Hepatocyte (in vitro differentiated cells): ENCODE data around the gene EGLN3. TPM values are rescaled to one million over a fixed set of nuclear protein-coding genes. Genes with fewer than 3 reads are reported as not detected.

Experiments used
- DNase-seq: peaks from one replicate; pipeline ENCODE4 v3.0.0-alpha.2; 2016; ENCODE audit warnings: low spot score
- H2AFZ ChIP-seq: fragments of 200-600 bp; sonication (generic); 2 replicates; pipeline ENCODE4 v1.6.0; 2016; ENCODE audit warnings: antibody characterized with exemption, mild to moderate bottlenecking
- H3K27ac ChIP-seq: fragments of 200-600 bp; sonication (generic); 2 replicates; pipeline ENCODE4 v1.5.1; 2016; ENCODE audit warnings: mild to moderate bottlenecking
- H3K27me3 ChIP-seq: fragments of 200-600 bp; sonication (generic); 2 replicates; pipeline ENCODE4 v1.6.1; 2016
- H3K36me3 ChIP-seq: fragments of 200-600 bp; sonication (generic); replicated peaks from 2 replicates; pipeline ENCODE4 v1.5.1; 2016; ENCODE audit warnings: low read depth; ENCODE audit not compliant: insufficient read depth
- H3K4me1 ChIP-seq: fragments of 200-600 bp; sonication (generic); 2 replicates; pipeline ENCODE4 v1.5.1; 2016; ENCODE audit warnings: mild to moderate bottlenecking, moderate library complexity; ENCODE audit not compliant: insufficient read depth
- H3K4me2 ChIP-seq: fragments of 200-600 bp; sonication (generic); 2 replicates; pipeline ENCODE4 v1.6.0; 2016
- H3K4me3 ChIP-seq: fragments of 200-600 bp; sonication (generic); 2 replicates; pipeline ENCODE4 v1.5.1; 2016; ENCODE audit warnings: mild to moderate bottlenecking
- H3K79me2 ChIP-seq: fragments of 200-600 bp; sonication (generic); 2 replicates; pipeline ENCODE4 v1.6.0; 2017; ENCODE audit warnings: mild to moderate bottlenecking
- H3K9me2 ChIP-seq: fragments of 200-600 bp; sonication (generic); replicated peaks from 2 replicates; pipeline ENCODE4 v1.6.0; 2017; ENCODE audit warnings: mild to moderate bottlenecking; ENCODE audit not compliant: insufficient read depth
- H3K9me3 ChIP-seq: fragments of 200-600 bp; sonication (generic); 2 replicates; pipeline ENCODE4 v1.5.1; 2016; ENCODE audit warnings: low read depth, mild to moderate bottlenecking
- H4K20me1 ChIP-seq: fragments of 200-600 bp; sonication (generic); 2 replicates; pipeline ENCODE4 v1.6.0; 2016; ENCODE audit warnings: mild to moderate bottlenecking; ENCODE audit not compliant: insufficient read depth, poor library complexity, severe bottlenecking
- EZH2 ChIP-seq: fragments of 200-600 bp; sonication (generic); IDR thresholded peaks from 2 replicates; pipeline ENCODE4 v1.6.1; 2016; ENCODE audit warnings: antibody characterized with exemption, mild to moderate bottlenecking, borderline replicate concordance
- EZH2phosphoT487 ChIP-seq: fragments of 200-600 bp; sonication (generic); IDR thresholded peaks from one replicate; pipeline ENCODE4 v1.6.1; 2018; ENCODE audit warnings: antibody characterized with exemption, mild to moderate bottlenecking, low read depth, moderate library complexity; ENCODE audit not compliant: unreplicated experiment, severe bottlenecking
- WGBS: methylation state at CpG from one replicate; pipeline ENCODE4 v1.1.6; 2016; ENCODE audit warnings: low lambda C conversion rate; ENCODE audit errors: missing lambda C conversion rate; 5-methylcytosine and 5-hydroxymethylcytosine counted together
- polyA plus RNA-seq: library from polyadenylated mRNA; unstranded; fragments of >200 nt; fragmentation: Nextera tagmentation; extraction: Ambion mirVana; gene quantifications from 2 replicates; pipeline ENCODE4 v1.2.1, GENCODE V29; 2016
- total RNA-seq: library from RNA; depleted of rRNA; stranded (reverse); fragments of >200 nt; gene quantifications from 2 replicates; pipeline ENCODE4 v1.2.3, GENCODE V29; 2014
- TF ChIP-seq, protein P1 (sequence below): fragments of 200-600 bp; sonication (generic); IDR thresholded peaks from 2 replicates; pipeline ENCODE4 v1.5.1; 2016; ENCODE audit warnings: antibody characterized with exemption, mild to moderate bottlenecking; ENCODE audit not compliant: poor library complexity

The EGLN3 gene
- total and polyA plus RNA-seq, 2 experiments from 2014 or later, result 11.9 to 17.2 TPM

DNA sequence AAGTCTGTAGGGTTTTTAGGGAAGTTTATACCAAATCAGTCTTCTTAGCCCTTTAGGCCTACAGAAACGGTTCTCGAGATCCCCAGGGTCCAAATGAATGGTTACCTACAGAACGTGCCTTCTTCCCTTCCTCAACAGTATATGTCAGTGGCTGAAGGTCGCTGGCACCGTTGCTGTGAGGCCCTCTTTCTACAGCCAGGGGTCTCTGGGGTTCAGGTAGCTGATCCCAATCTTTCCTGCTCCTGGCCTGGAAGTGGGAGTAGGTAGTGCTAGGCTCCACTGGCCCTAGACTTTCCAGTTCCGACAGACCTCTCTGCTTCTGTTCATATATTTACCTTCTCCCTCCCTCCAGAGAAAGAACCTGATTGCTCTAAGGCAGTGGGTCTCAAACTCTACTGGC, 6.4 kb upstream of the EGLN3 start:
- Histone ChIP-seq H3K4me1 (no peaks in the 10 kb centered on the region), H3K4me2 (no peak overlapping the region), H3K9me3 (no peaks in the 10 kb centered on the region), H3K79me2 (no peaks in the 10 kb centered on the region), H3K36me3 (no peaks in the 10 kb centered on the region), H4K20me1 (no peaks in the 10 kb centered on the region), H3K9me2 (no peaks in the 10 kb centered on the region), H2AFZ (no peak overlapping the region), H3K27ac (no peak overlapping the region), H3K4me3 (no peak overlapping the region), H3K27me3 (no peaks in the 10 kb centered on the region)
- DNase-seq, result no peak
- TF ChIP-seq EZH2, result no peak
- TF ChIP-seq, protein P1, sequence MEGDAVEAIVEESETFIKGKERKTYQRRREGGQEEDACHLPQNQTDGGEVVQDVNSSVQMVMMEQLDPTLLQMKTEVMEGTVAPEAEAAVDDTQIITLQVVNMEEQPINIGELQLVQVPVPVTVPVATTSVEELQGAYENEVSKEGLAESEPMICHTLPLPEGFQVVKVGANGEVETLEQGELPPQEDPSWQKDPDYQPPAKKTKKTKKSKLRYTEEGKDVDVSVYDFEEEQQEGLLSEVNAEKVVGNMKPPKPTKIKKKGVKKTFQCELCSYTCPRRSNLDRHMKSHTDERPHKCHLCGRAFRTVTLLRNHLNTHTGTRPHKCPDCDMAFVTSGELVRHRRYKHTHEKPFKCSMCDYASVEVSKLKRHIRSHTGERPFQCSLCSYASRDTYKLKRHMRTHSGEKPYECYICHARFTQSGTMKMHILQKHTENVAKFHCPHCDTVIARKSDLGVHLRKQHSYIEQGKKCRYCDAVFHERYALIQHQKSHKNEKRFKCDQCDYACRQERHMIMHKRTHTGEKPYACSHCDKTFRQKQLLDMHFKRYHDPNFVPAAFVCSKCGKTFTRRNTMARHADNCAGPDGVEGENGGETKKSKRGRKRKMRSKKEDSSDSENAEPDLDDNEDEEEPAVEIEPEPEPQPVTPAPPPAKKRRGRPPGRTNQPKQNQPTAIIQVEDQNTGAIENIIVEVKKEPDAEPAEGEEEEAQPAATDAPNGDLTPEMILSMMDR, result no peak
- no peak for TF ChIP-seq EZH2phosphoT487
- 93% methylated on average over 6 of the region's 6 CpGs for WGBS

DNA sequence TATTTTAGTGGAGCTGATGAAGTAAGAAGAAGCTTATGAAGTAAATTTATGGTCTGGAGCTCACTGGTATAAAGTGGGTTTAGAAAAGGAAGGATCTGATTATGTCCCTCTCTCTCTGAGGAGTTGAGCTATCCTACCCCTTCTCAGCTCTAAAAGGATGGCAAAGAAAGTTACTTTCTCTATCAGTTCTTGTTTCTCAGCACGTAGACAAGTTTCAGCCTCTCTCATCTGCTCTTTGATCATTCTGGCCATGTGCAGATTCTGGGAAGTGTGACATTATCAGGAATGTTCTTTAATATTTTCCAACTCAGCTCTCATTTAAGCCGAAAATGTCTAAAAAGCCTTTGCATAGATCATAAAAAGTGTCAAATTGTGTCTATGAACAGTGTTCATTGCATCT, 5.8 kb upstream of the EGLN3 start:
- H3K9me2 ChIP-seq, result no peaks in the 10 kb centered on the region
- no peak overlapping the region for H2AFZ ChIP-seq
- H3K4me3 ChIP-seq, result no peak overlapping the region
- no peaks in the 10 kb centered on the region for H4K20me1 ChIP-seq
- 76% methylated on average over 2 of the region's 2 CpGs for WGBS
- H3K4me1 ChIP-seq, result peaks cover 2% of the 10 kb centered on the region
- H3K27me3 ChIP-seq, result no peaks in the 10 kb centered on the region
- H3K9me3 ChIP-seq, result no peaks in the 10 kb centered on the region
- DNase-seq, result no peak
- H3K4me2 ChIP-seq, result no peak overlapping the region
- no peaks in the 10 kb centered on the region for H3K79me2 ChIP-seq
- TF ChIP-seq, protein P1, result no peak
- TF ChIP-seq EZH2 (no peak), EZH2phosphoT487 (no peak)
- no peak overlapping the region for H3K27ac ChIP-seq
- no peaks in the 10 kb centered on the region for H3K36me3 ChIP-seq

DNA sequence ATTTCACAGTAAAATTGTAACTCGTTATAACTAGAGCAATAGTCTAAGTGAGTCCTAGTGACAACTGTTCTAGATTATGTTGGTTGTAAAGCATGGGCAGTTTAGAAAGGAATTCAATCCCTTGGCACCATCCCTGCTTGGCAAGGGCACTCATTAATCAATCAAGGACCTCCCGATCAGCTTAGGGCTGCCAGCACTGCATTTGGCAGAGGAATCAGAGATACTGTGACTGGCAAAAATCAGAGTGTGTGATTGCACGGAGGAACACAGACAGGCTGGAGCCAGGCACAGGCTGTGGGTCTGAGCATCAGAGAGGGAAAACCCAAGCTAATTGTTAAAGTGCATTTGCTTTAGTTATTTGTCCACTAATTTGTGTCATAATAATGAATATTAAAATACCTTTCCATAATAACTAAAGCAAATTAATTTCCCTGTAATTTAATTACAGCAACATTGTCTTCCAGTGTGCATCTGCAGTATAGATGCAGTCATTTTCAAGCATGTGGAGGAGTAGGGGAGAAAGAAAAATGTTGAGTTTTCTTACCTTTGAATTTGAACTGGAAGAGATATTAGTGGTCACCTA, 3.2 kb upstream of the EGLN3 start:
- Histone ChIP-seq H2AFZ (no peak overlapping the region), H3K4me2 (no peak overlapping the region), H3K79me2 (peaks cover 3% of the 10 kb centered on the region), H3K9me2 (no peaks in the 10 kb centered on the region), H3K27ac (no peak overlapping the region), H3K27me3 (peaks cover 10% of the 10 kb centered on the region), H3K4me1 (peaks cover 10% of the 10 kb centered on the region), H3K36me3 (no peaks in the 10 kb centered on the region), H3K9me3 (no peaks in the 10 kb centered on the region), H3K4me3 (no peak overlapping the region), H4K20me1 (peaks cover 4% of the 10 kb centered on the region)
- WGBS, result 64% methylated on average over 3 of the region's 3 CpGs
- no peak for TF ChIP-seq EZH2phosphoT487
- no peak for TF ChIP-seq EZH2
- no peak for DNase-seq

DNA sequence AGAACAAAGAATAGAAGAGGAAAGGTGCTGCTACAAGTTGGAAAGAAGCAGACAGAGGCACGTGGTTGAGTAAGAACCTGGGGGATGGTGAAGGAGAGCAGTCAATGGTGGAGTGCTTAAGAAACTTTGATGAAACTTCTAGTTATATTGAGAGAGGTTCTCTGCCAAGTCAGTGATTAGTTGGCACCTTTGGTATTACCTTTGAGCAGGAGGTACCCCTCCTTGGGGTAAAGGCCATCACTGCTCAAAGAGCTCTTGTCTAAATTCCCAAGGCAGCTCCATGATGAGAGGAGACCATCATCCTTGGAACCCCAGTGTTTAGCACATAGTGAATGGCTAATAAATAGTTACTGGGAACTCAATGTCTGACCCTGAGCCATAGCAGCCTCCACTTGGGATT, 1.7 kb upstream of the EGLN3 start:
- Histone ChIP-seq H3K36me3 (no peaks in the 10 kb centered on the region), H3K27me3 (peaks cover 15% of the 10 kb centered on the region), H2AFZ (no peak overlapping the region), H3K4me2 (no peak overlapping the region), H3K4me1 (peaks cover 10% of the 10 kb centered on the region), H3K4me3 (no peak overlapping the region), H3K79me2 (peaks cover 14% of the 10 kb centered on the region), H3K9me3 (no peaks in the 10 kb centered on the region), H3K27ac (no peak overlapping the region), H3K9me2 (no peaks in the 10 kb centered on the region), H4K20me1 (peaks cover 4% of the 10 kb centered on the region)
- 96% methylated on average over 1 of the region's 1 CpG for WGBS
- DNase-seq, result no peak
- TF ChIP-seq EZH2 (no peak), EZH2phosphoT487 (no peak)
- TF ChIP-seq, protein P1, result no peak
